Occipital lobe (tissue), 2 donors: ENCODE measurements around the gene CNIH3. TPM values are rescaled to one million over a fixed set of nuclear protein-coding genes. Genes with fewer than 3 reads are reported as not detected.

ENCODE experiments used
- DNase-seq: peaks from one replicate; lab custom pipeline; 2025; lab: John Stamatoyannopoulos, UW
- total RNA-seq: library from RNA; depleted of rRNA; stranded (reverse); fragments of >200 nt; gene quantifications from one replicate; pipeline ENCODE4 v1.2.3, GENCODE V29; 2014

CNIH3 gene
- total RNA-seq, 1 donor from 2014 or later, result 18.2 TPM

DNA sequence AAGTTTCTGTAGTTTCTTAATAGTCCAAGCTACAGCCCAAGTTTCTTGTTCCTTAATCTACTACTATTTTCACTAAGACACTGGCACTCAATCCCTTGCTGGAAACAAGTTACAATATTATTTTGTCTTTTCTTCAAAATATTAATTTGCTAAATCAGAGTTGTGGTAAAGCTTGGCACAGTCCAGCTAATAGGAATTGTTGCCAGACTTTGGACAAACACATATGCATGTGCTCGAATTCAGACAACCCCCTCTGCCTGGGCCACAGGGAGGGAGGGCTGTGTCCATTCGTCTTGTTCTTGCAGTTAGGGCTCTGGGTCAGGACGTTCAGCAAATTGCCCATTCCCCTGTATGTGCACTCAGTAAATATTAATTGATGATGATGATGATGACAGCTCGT is 103.6 kb downstream of the CNIH3 start:
- DNase-seq, result no peak

DNA sequence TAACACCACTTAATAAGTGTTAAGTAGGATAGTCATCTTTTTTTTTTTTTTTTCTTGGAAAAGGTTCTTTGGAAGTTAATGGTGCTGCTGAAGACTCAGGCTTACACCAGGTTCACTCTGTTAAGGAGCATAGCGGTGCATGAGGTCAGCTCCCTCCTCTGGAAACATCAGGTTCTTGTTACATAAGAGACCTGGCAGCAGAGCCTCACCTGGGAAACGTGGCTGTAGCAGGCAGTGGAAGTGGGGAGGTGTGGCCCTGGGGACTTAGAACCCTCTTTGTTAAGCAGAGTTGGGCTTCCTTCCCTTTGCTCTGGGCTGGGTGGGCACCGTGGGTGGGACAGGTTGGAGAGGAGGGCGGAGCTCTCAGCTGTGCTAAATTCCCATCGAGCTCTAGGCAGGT is 104.1 kb downstream of the CNIH3 start:
- no peak for DNase-seq

DNA sequence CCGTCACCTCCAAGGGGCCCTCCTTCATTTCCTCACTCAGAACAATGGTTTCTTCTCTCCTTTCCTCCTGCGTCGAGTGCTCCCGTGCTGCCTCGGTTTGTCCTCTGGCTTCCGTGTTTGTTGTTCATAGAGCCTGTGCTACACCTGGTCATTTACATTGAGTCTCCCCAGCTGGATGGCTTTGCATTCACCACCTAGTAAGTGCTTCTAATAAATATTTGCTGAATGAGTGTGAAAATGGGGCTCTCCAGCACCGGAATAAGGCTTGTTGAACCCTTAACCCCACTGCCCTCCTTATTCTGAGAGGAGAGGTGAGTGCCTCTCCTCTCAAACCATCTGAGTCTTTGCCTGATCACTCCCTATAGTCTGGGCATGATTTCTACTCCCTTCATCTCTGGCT is 104.9 kb downstream of the CNIH3 start:
- no peak for DNase-seq

DNA sequence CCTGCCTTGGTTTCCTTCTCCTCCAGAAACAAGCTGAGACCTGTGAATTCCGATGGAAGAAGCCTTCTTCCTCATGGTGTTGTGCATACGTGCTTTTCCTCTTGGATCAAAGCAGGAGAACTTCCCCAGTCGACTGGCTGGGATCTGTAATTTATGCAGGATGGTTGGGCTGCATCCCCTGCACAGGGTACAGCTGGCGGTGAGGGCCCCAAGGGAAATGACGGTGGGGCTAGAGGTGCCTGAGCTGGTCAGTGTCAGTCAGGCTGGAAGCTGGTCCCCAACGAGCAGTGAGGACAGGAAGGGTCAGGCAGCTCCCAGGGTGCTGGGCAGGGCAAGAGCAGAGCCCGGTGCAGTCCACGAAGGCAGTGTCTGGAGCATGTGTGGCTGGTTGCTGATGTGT is 106.7 kb downstream of the CNIH3 start:
- DNase-seq, result no peak

DNA sequence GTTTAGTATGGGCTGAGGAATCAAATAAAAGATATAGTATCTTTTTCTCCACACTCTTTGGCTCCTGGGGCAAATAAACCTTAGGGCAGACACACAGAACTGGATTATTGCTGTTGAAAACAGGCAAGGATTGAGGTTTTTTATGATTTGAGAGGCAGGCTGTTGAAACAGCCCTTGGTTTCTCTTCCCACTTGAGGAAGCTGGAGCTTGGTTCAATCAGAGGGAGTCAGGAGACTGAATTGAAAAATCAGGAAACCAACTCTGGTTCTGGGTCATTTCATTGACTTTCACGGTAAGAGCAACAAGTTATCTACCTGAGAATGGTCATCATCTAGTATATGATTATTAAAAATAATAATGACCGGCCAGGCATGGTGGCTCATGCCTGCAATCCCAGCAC is 108.4 kb downstream of the CNIH3 start:
- no peak for DNase-seq

DNA sequence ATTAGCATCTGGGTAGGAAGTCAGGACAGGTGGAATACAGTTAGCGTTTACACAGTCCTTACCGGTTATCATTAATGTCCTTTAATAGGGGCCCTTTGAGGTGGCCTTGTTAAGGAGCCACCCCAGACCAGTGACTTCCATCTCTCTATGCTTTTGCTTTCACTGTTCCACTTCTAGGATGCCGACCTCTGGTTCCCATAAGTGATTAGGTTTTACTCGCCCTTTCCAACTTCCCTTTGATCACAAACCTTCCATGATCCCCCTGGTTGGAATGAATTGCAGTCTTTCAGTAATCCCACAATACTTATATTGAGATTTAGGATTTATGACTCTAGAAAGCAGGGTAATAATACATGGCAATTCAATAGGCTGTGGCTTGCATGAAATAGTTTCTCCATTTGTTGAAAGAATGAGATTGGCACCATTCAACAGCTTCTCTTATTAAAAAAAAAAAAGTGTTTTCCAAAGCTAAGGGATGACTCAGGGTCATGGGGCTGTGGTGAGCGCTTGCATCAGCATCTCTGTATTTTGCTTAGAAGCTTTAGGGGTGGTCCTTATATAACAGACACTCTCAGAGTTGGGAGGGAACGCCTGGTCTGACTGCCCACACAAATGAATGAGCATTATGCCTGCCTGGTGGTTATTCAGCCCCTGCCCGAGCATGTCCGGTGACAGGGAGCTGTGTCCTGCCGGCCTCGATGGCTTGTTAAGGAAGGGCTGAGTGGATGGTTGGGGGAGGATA is 110.5 kb downstream of the CNIH3 start:
- no peak for DNase-seq

DNA sequence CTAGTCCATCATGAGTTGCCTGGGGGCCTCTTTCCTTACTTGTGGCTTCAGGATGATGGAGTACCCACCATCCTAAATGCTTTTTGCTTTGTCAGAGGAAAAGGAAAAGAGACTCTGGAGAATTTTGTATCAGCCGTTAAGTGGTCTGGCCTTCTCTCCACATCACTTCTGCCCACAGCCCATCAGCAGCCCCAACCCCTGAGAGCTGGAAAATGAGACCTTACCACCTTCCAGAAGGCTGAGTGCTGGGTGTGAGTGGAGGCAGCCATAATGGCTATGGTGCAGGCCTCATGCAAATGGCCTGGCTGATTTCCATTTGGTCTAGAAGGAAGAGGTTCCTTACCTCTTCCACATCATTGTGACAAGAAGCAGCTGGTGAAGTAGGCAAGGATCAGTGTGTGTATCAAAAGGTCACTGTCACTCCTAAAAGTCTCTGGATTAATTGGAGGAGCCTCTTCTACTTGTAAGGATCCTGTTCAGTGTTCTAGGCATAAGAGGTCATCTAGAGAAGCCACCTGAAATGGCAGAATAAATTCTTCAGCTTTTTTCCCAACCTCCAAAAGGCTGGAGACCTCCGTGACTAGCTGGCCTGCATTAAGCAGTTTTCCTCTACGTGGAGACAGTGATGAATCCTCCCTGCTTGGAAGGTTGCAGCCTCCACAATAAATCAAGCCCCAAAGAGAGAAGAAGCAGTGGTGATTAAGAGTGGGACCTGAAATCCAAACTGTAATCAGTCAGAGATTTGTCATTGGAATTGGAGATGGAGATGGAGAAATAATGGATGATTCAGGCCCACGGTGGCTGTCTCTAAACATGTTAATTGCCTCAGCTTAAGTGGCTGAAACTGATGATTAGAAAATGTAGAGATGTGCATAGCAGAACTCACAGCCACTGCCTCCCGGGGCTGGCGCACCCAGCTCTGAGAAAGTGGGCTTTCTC is 111.5 kb downstream of the CNIH3 start:
- DNase-seq, result no peak

DNA sequence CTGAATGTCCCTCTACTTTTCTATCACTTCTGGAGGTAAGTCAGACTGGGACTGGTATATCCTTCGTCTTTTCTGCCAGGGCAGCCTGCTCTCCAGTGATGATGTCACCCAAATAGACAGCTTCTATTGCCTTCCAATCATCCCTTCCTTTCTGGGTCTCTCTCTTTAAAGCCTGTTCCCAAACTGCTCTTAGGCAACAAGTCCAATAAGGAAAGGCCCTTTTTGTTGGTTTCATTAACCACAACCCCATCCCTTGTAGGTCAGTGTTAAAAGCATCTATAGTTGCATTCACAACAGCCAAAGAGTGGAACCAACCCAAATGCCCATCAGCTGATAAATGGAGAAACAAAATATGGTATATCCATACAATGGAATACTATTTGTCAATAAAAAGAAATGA is 114.4 kb downstream of the CNIH3 start:
- DNase-seq, result no peak

DNA sequence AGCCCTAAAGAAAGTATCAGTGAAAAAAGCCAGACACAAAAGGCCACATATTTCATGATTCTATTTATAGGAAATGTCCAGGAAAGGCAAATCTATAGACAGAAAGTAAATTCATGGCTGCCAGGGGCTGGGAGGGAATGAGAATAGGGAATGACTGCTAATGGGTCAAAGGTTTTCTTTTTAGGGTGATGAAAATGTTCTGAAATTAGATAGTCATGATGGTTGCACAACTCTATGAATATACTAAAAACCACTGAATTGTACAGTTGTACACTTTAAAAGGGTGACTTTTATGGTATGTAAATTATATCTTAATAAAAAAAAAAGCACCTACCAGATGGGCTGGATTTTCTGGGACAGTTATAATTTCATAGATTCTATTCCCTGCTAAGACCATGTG is 114.8 kb downstream of the CNIH3 start:
- DNase-seq, result no peak

DNA sequence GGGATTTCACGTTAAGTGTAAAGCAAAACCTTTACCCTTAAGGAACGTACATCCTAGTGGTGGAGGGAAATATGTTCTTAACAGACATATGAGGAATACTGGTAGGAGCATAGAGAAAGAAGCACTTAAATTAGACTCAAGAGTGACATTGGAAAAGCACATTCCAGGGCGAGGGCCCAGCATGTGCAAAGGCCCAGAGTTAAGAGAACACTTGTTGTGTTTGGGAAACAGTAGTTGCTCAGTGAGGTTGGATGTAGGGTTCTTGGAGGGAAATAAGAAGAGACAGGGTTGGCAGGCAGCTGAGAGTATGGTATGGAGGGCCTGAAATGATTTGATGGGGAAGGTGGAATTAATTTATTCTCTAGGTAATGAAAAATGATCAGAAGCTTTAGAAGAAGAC is 115.5 kb downstream of the CNIH3 start:
- DNase-seq, result no peak

DNA sequence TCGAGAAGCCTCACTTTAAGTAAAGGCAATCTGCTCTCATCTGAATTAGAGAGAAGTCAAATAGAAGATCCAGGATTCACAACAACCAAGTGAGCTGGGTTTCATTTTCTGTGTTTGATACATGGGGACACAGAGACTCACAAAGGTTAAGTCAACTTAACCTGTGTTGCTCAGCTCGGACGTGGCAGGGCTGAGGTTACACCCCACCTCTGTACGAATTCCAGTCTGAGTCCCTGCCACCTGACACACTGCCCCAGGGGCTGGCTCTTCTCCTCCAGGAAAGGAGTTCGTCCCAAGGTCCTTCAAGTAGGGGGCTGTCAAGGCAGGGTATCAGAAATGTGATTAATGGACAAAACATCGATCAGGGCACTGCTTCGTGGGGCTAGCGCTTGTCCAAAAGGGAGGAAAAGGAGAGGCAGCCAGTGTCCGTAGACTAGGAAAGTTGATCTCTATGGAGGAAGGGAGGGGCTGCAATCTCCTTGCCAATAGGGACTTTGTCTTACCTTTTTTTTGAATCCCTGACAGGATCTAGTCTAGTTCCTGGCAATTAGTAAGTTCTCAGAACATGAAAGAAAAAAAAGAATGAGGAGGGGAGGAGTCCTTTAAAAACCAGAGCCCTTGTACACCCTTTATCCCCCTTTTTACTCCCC is 116.4 kb downstream of the CNIH3 start:
- DNase-seq, result no peak

DNA sequence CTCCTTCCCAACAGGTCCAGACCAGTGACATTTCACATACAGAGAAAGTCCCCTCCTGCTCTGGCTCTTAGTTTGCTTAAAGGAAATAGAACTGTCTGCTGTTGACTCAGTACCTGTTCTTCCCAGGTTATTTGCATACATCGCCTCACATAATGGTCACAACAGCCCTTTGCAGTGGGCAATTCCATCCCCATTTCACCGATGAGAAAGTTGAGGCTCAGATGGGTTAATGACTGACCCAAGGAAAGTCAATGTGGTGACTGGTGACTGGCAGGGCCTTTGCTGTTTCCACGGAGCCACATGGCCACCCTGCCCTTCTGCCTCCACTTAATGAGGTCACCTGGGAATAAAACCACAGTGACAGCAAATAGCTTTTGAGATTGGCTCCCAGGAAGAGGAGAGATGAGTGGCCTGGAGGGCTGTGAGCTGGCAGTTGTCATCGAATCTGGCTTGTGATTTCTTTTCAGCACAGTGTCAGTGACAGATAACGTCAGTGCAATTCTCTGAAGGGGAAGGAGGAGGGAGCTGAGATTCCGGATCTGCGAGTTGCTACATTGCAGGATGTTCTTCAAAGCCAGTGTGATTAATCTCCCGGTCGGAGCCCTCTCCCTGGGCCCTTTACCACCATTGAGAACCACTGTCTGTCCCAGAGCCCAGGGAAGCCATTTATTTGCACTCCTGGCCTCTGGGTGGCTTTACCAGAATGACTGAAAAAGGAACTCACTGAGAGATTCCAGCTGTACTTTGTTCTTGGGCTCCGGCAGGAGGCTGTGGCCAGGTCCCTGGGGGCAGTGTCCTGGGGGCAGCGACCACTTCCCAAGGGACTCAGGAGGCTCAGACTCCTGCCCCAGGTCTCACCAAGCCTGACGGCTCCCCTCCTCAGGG is 117.2 kb downstream of the CNIH3 start:
- no peak for DNase-seq

DNA sequence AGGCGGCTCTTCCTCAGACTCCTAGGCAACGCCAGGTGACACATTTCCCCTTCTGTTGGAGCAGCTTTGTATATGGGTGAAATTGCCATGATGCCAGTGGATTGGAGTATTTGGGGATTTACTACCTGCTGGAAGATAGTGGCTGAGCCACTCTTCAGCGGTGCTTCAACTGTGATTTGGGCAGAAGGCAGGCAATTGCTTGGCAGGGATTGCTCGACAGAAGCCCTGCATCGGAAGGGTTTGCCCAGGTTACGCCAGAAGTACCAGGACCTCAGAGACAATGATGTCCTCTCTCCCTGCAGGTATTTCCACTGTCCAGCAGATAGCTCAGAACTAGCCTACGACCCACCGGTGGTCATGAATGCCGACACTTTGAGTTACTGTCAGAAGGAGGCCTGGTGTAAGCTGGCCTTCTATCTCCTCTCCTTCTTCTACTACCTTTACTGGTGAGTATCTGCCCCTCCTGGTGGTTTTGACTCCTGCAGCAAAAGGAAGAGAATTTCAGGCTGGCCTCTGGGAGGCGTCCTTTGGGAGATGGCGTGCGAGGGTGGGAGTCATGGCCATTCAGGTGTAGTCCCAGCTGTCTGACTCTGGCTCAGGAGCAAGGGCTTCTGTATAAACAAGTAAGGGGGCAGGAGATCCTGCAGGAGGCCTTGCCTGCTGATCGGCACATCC is 118.3 kb downstream of the CNIH3 start:
- DNase-seq, result no peak

DNA sequence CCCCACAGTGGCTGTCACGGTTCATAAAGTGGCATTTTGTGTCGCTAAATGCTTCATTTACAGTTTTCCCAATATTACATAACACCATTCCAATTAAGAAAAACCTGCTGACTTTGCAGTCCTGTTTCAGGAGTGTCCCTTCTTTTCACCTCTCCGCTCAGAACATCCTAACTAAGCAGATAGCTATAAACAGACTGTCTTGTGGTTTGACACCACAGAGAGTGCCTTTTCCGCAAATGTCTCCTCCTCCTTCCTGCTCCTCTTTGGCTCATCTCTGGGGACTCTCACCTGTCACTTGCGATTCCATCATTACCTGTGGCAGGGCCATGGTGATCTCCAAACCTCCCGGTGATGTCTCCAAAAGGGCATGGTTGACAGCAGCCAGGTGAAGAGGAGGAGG is 119.0 kb downstream of the CNIH3 start:
- DNase-seq, result no peak

DNA sequence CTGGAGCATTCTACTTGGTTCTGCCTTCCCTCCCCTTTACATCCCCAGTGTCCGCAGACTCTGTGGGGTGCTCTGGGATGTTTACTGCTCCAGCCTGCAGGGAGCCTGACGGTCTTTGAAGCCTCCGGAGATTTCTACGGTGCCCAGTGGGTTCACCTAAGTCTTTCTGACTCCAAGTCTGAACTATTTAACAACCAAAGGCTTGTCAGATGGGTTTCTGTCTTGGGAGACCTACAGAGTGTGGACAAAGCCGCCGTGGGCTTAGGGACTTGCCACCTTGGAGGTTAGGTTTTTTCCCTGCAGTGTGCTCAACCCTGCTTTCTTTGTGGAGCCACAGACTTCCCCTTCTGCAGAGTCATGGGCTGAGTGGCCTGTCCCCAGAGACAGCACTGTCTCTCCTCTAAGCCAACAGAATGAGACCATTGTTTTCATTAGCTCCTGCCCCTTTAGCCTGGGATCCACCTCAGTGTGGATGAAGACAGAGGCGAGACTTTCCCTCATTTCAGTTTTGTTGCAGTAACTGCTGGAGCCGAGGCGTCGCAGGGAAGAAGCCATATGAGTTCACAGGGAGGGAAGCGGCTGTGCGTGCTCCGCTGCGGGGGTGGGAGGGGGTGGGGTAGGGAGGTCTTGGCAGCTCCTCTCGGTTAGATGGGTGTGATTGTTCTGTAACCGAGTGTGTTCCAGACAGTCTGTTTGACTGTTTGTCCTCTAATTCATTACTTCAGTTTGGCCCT is 120.7 kb downstream of the CNIH3 start:
- peak; percentile 43 for DNase-seq

DNA sequence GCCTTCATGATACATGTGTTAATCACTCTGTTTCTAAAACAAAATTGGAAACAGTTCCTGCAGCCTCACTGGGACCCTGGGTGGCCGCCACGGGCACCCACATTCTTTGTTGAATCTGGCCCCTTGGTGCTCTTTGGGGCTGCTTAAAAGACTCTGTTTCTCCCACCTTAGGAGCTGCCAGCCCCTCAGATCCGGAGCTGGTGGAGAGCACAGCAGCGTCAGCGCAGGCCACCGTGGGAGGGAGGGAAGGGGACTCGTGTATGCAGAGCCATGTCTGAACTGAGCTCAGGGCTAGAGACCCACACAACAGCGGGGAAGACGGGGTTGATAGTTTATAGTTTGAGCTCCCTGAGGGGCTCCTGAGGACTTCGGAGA is 121.2 kb downstream of the CNIH3 start:
- DNase-seq, result no peak

DNA sequence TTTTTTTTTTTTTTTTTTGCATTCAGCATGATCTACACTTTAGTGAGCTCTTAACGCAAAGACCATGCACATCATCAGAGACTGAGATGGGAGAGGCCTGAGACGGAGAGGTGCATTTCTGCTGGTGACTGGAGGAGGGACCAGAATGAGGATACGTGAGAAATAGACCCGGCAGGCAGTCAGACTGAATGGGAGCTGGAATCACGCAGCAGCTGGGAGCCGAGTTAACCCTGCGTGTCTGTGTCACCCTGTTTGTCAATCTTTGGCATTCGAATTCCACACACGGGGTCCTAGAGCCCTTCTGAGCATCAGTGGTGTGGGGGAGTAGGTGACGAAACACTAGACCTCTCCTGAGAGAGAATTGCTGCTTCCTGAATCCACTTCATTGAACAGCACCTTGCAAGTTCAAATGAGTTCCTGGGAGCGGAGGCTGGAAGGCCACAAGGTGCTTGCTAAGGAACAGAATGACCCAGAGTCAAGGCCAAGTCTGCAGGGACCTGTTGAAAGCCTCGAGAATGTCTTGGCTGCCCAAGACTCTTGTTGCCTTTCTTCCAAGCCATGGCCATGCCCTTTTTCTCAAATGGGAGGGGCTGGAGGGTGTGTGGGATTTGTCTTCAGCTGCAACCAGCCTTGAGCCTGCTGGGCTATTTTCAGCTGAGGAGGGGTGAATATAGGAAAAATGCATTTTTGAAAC is 123.3 kb downstream of the CNIH3 start:
- DNase-seq, result no peak

DNA sequence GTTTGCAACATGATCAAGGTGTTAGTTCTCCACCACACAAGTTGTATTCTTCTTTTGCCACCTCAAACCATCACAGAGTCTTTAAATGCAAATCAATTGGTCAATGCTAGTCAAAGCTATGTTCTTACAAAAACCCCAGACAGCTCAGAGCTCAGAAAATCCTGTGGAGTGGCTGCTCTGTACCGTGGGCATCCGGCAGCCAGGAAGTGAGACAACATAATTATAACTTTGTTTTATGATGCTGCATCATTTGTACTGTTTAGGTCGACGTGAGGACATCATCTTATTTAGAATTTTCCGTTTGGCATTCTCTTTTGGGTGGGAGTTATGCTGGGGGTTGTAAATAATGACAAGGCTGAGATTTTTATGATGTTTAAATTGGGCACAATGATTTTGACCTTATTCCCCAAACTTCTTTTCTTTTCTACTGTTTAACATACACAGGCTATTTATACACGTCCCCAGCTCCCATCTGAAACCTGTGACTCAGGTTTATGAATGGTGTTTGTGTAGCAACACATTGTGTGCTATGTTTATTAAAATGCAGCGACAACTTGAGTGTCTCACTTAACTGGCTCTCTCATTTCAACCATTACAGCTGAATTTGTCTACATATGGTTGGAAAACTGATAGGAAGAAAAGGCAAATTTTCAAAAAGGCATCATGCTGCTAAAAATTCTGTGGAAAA is 124.0 kb downstream of the CNIH3 start:
- no peak for DNase-seq

DNA sequence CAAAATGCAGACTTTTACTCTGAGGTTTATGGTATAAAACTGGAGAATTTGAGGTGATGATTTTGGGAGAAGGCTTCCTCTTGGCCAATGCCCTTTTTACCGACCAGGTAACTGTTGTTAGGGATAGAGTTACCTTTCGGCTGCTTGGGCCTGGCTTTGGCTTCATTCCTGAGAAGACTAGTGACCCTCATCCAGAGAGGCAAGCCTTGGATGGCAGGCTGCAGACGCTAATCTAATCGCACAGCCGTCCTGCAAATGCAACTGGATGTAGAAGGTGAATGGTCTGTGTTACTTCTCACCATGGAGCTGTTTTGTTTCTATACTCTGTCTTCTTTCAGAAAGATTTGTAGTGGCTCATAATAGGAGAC is 124.6 kb downstream of the CNIH3 start:
- no peak for DNase-seq
